ENCODE measurements around the gene C5orf34. TPM values are rescaled to one million over a fixed set of nuclear protein-coding genes. Genes with fewer than 3 reads are reported as not detected.

Gene C5orf34
- total and polyA plus RNA-seq, 9 donors, result 0.48 to 3.8 (median 1.2) TPM

GRCh38 chr5:43547532-43547931 lies 32.6 kb upstream of the C5orf34 start:
- H3K27me3 ChIP-seq, result no peaks in the 10 kb centered on the region
- intact Hi-C loops (cut with DNase I), result no loop called here
- H3K36me3 ChIP-seq, result no peaks in the 10 kb centered on the region
- H3K4me1 ChIP-seq (ENCODE audit: insufficient read depth), result peaks cover 6% of the 10 kb centered on the region
- DNase-seq, result no peak
- 90 to 92% (median 92%) methylated on average over 2 of the region's 2 CpGs for WGBS, 3 donors
- H3K27ac ChIP-seq, result no peak overlapping the region
- no peaks in the 10 kb centered on the region for H3K9me3 ChIP-seq
- no peak for TF ChIP-seq POLR2A (IDR thresholded peaks at IDR 0.05)
- no peak for TF ChIP-seq EP300 (IDR thresholded peaks at IDR 0.05)
- TF ChIP-seq CTCF (IDR thresholded peaks at IDR 0.05), result no peak
- H3K4me3 ChIP-seq, result no peak overlapping the region

- no peak for TF ChIP-seq EP300 (IDR thresholded peaks at IDR 0.05)
- no peak for TF ChIP-seq CTCF (IDR thresholded peaks at IDR 0.05)
- TF ChIP-seq POLR2A (IDR thresholded peaks at IDR 0.05), result no peak
- H3K27ac ChIP-seq, result no peak overlapping the region
Observed at GRCh38 chr5:43543434-43543833, 28.5 kb upstream of the C5orf34 start.

GRCh38 chr5:43540746-43541145 lies 25.8 kb upstream of the C5orf34 start:
- DNase-seq, result no peak

More at GRCh38 chr5:43543434-43543833, 28.5 kb upstream of the C5orf34 start:
- Histone ChIP-seq H3K27me3 (no peaks in the 10 kb centered on the region), H3K4me1 (ENCODE audit: insufficient read depth) (peaks cover under 1% of the 10 kb centered on the region), H3K4me3 (no peak overlapping the region), H3K9me3 (no peaks in the 10 kb centered on the region), H3K36me3 (no peaks in the 10 kb centered on the region)
- intact Hi-C loops (cut with DNase I), result no loop called here
- no peak for DNase-seq

GRCh38 chr5:43536972-43537371 lies 22.0 kb upstream of the C5orf34 start:
- Histone ChIP-seq H3K4me3 (no peak overlapping the region), H3K4me1 (ENCODE audit: insufficient read depth) (no peaks in the 10 kb centered on the region), H3K27me3 (no peaks in the 10 kb centered on the region), H3K9me3 (no peaks in the 10 kb centered on the region), H3K36me3 (no peaks in the 10 kb centered on the region), H3K27ac (no peak overlapping the region)
- intact Hi-C loops (cut with DNase I), result no loop called here
- no peak for TF ChIP-seq CTCF (IDR thresholded peaks at IDR 0.05)
- no peak for DNase-seq

More at GRCh38 chr5:43540746-43541145, 25.8 kb upstream of the C5orf34 start:
- TF ChIP-seq POLR2A (IDR thresholded peaks at IDR 0.05) (no peak), CTCF (IDR thresholded peaks at IDR 0.05) (no peak), EP300 (IDR thresholded peaks at IDR 0.05) (no peak)
- Histone ChIP-seq H3K9me3 (no peaks in the 10 kb centered on the region), H3K27me3 (no peaks in the 10 kb centered on the region), H3K27ac (no peak overlapping the region), H3K36me3 (no peaks in the 10 kb centered on the region), H3K4me1 (ENCODE audit: insufficient read depth) (no peaks in the 10 kb centered on the region), H3K4me3 (no peak overlapping the region)
- 85 to 91% (median 87%) methylated on average over 6 of the region's 6 CpGs for WGBS, 3 donors
- intact Hi-C loops (cut with DNase I), result no loop called here

- 78 to 90% (median 80%) methylated on average over 2 of the region's 2 CpGs for WGBS, 3 donors
- no peaks in the 10 kb centered on the region for H3K36me3 ChIP-seq
- H3K4me3 ChIP-seq, result no peak overlapping the region
- H3K4me1 ChIP-seq (ENCODE audit: insufficient read depth), result no peaks in the 10 kb centered on the region
- no peaks in the 10 kb centered on the region for H3K9me3 ChIP-seq
- DNase-seq, result no peak
- H3K27me3 ChIP-seq, result no peaks in the 10 kb centered on the region
- no peak overlapping the region for H3K27ac ChIP-seq
- intact Hi-C loops (cut with DNase I), result no loop called here
- no peak for TF ChIP-seq EP300 (IDR thresholded peaks at IDR 0.05)
- TF ChIP-seq POLR2A (IDR thresholded peaks at IDR 0.05), result no peak
- no peak for TF ChIP-seq CTCF (IDR thresholded peaks at IDR 0.05)
Observed at GRCh38 chr5:43533646-43534045, 18.7 kb upstream of the C5orf34 start.

Data from ovary (tissue), 9 donors.